Endothelial cell of umbilical vein (primary cell): ENCODE measurements around the gene KIF9. TPM values are rescaled to one million over a fixed set of nuclear protein-coding genes. Genes with fewer than 3 reads are reported as not detected.

ENCODE experiments used
- BruUV-seq: library from RNA; stranded (reverse); fragments of 400-500 nt; replicated peaks from 2 replicates; lab custom pipeline; 2021; lab: Mats Ljungman, UMichigan
- CTCF ChIA-PET: fragments of 300-600, 350-600 bp; sonication (Branson Sonifier 250); formaldehyde crosslinking; loops from one replicate; lab custom pipeline; 2021; ENCODE audit warnings: antibody characterized with exemption, inconsistent platforms; lab: Charles Lee
- POLR2A ChIA-PET: fragments of 300-600, 350-600 bp; sonication (Branson Sonifier 250); formaldehyde crosslinking; loops from one replicate; lab custom pipeline; 2021; ENCODE audit warnings: antibody characterized with exemption, inconsistent platforms; lab: Charles Lee
- DNase-seq: peaks from one replicate; pipeline ENCODE4 v3.0.0-alpha.2; 2011; ENCODE audit warnings: low read depth, low spot score
- FAIRE-seq: peaks from 2 replicates; lab custom pipeline; 2011; peaks lifted over from hg19 to GRCh38; lab: Jason Lieb, UNC
- H2AFZ ChIP-seq: 2 replicates; pipeline ENCODE4 v1.6.0; 2012; ENCODE audit warnings: low read depth, low read length, control low read depth, inconsistent platforms
- H3K27ac ChIP-seq: 2 replicates; pipeline ENCODE4 v1.5.1; 2011; ENCODE audit warnings: low read depth, mild to moderate bottlenecking, control low read depth, low read length, moderate library complexity; ENCODE audit not compliant: insufficient read depth
- H3K27me3 ChIP-seq, 2 experiments: 2 replicates each; pipeline versions ENCODE4 v1.6.0 to v1.6.1; 2011; ENCODE audit warnings: low read length in 2 of 2, mixed read lengths in 1 of 2; ENCODE audit not compliant: control insufficient read depth in 2 of 2, insufficient read depth in 2 of 2
- H3K36me3 ChIP-seq, 2 experiments: 2 replicates in 1 of 2; 3 replicates in 1 of 2; pipeline ENCODE4 v1.5.1; 2011; ENCODE audit warnings: low read length in 2 of 2, mild to moderate bottlenecking in 1 of 2, moderate library complexity in 1 of 2; ENCODE audit not compliant: control insufficient read depth in 2 of 2, insufficient read depth in 2 of 2; ENCODE audit errors: extremely low read depth in 1 of 2
- H3K4me1 ChIP-seq: 3 replicates; pipeline ENCODE4 v1.5.1; 2011; ENCODE audit warnings: mild to moderate bottlenecking, low read length; ENCODE audit not compliant: control insufficient read depth, insufficient read depth; ENCODE audit errors: extremely low read depth
- H3K4me2 ChIP-seq: 2 replicates; pipeline ENCODE4 v1.6.1; 2011; ENCODE audit warnings: low read length, control low read depth, mixed read lengths; ENCODE audit not compliant: insufficient read depth
- H3K4me3 ChIP-seq, 3 experiments: fragments of 200-600 bp in 1 of 3; sonication (generic), shearing (Covaris generic) in 1 of 3; replicated peaks in 1 of 3; 2 replicates each; pipeline ENCODE4 v1.5.1; 2011 to 2016; ENCODE audit warnings: control low read depth in 3 of 3, low read length in 3 of 3, mild to moderate bottlenecking in 2 of 3, inconsistent platforms in 1 of 3, low read depth in 1 of 3, moderate library complexity in 1 of 3; ENCODE audit not compliant: insufficient read depth in 1 of 3
- H3K79me2 ChIP-seq: 2 replicates; pipeline ENCODE4 v1.6.0; 2012; ENCODE audit warnings: low read length, inconsistent platforms; ENCODE audit not compliant: control insufficient read depth, insufficient read depth
- H3K9ac ChIP-seq: replicated peaks from 2 replicates; pipeline ENCODE3; 2011; ENCODE audit warnings: low read length, control low read depth; ENCODE audit not compliant: insufficient read depth; ENCODE audit errors: extremely low read depth
- H3K9me1 ChIP-seq: replicated peaks from 3 replicates; pipeline ENCODE4 v1.6.0; 2011; ENCODE audit warnings: mild to moderate bottlenecking, low read length; ENCODE audit not compliant: control insufficient read depth, insufficient read depth; ENCODE audit errors: extremely low read depth
- H3K9me3 ChIP-seq: replicated peaks from 2 replicates; pipeline ENCODE4 v1.5.1; 2012; ENCODE audit warnings: low read length, inconsistent platforms; ENCODE audit not compliant: control insufficient read depth, insufficient read depth
- H4K20me1 ChIP-seq: replicated peaks from 2 replicates; pipeline ENCODE3; 2011; ENCODE audit warnings: mild to moderate bottlenecking, low read length; ENCODE audit not compliant: control insufficient read depth, insufficient read depth; ENCODE audit errors: extremely low read depth
- EZH2 ChIP-seq: IDR thresholded peaks from 2 replicates; pipeline ENCODE4 v1.6.1; 2012; ENCODE audit warnings: borderline replicate concordance, low read depth, mild to moderate bottlenecking, moderate library complexity, low read length, inconsistent platforms; ENCODE audit not compliant: severe bottlenecking
- FOS ChIP-seq: IDR thresholded peaks from 2 replicates; pipeline ENCODE4 v1.6.1; 2011; ENCODE audit warnings: mild to moderate bottlenecking, low read length, moderate library complexity, borderline replicate concordance; ENCODE audit not compliant: insufficient read depth
- GATA2 ChIP-seq: IDR thresholded peaks from 2 replicates; pipeline ENCODE4 v1.7.0; 2011; ENCODE audit warnings: low read depth, mild to moderate bottlenecking, moderate library complexity, mixed read lengths, low read length; ENCODE audit not compliant: insufficient read length, insufficient read depth
- JUN ChIP-seq: IDR thresholded peaks from 2 replicates; pipeline ENCODE4 v1.6.1; 2011; ENCODE audit warnings: borderline replicate concordance, low read depth; ENCODE audit not compliant: insufficient read length, insufficient read depth
- MYC ChIP-seq: IDR thresholded peaks from one replicate; pipeline ENCODE4 v1.6.1; 2011; ENCODE audit warnings: mild to moderate bottlenecking, low read depth, low read length
- POLR2A ChIP-seq: IDR thresholded peaks from 2 replicates; pipeline ENCODE4 v1.6.1; 2012; ENCODE audit warnings: low read depth, mild to moderate bottlenecking, control low read depth, low read length
- POLR2AphosphoS5 ChIP-seq: IDR thresholded peaks from 2 replicates; pipeline ENCODE4 v1.6.1; 2012; ENCODE audit warnings: low read depth, mild to moderate bottlenecking, control low read depth, low read length, moderate library complexity; ENCODE audit not compliant: insufficient read depth
- dilution Hi-C: fragments of 300-500 bp; cut with MboI; formaldehyde crosslinking; loops from one replicate; pipeline ENCODE4 v1.15.0; 2019; ENCODE audit warnings: low sequenced_read_pairs; ENCODE audit not compliant: extremely low pct_ligation_motif_present
- intact Hi-C: fragments of 100-400 bp; cut with micrococcal nuclease; formaldehyde crosslinking; loops from one replicate; pipeline ENCODE4 v1.10.0; 2022
- polyA plus RNA-seq, 4 experiments: library from polyadenylated mRNA; depleted of rRNA in 3 of 4; stranded (reverse) in 3 of 4; unstranded in 1 of 4; fragments of >200 nt; gene quantifications; 2 replicates each; pipeline versions ENCODE4 v1.2.1 to v1.2.3, GENCODE V29; 2011 to 2012; ENCODE audit warnings: missing spikeins in 1 of 4
- total RNA-seq: library from RNA; stranded (reverse); gene quantifications from 2 replicates; pipeline ENCODE4 v1.2.3, GENCODE V29; 2021
- TF ChIP-seq, protein P1 (sequence below), 2 donors: IDR thresholded peaks; 1 replicate in 1 of 2; 2 replicates in 1 of 2; pipeline ENCODE4 v1.5.1; 2011; ENCODE audit warnings: low read length in 2 of 2, mild to moderate bottlenecking in 2 of 2, moderate library complexity in 2 of 2, control low read depth in 1 of 2, inconsistent platforms in 1 of 2, low read depth in 1 of 2; ENCODE audit not compliant: insufficient read depth in 1 of 2; ENCODE audit errors: extremely low read depth in 1 of 2
- TF ChIP-seq, protein P2 (sequence below): IDR thresholded peaks from 2 replicates; pipeline ENCODE4 v1.6.1; 2011; ENCODE audit not compliant: insufficient read depth, insufficient read length

The KIF9 gene
- total and polyA plus RNA-seq, 2 donors (not counting 3 experiments of a cell fraction or from before 2014, with no cell fraction given) = 20.5 to 22.4 TPM

GRCh38 chr3:47319956-47320355 is 37.4 kb upstream of the KIF9 start:
- FAIRE-seq (no peak), DNase-seq (no peak)
- Histone ChIP-seq H3K4me2 (no peak overlapping the region), H2AFZ (no peak overlapping the region), H3K27me3 (no peaks in the 10 kb centered on the region), H4K20me1 (no peaks in the 10 kb centered on the region), H3K9me1 (no peaks in the 10 kb centered on the region), H3K9ac (no peak overlapping the region), H3K27ac (no peak overlapping the region), H3K36me3 (peaks cover 0 to 9% of the 10 kb centered on the region in 2 experiments), H3K4me1 (peaks cover 6% of the 10 kb centered on the region), H3K79me2 (peaks cover 4% of the 10 kb centered on the region), H3K4me3 (no peak overlapping the region), H3K9me3 (no peaks in the 10 kb centered on the region)
- TF ChIP-seq JUN (no peak), EZH2 (no peak), MYC (no peak), GATA2 (no peak), FOS (no peak), POLR2A (no peak), POLR2AphosphoS5 (no peak)
- TF ChIP-seq, protein P1, sequence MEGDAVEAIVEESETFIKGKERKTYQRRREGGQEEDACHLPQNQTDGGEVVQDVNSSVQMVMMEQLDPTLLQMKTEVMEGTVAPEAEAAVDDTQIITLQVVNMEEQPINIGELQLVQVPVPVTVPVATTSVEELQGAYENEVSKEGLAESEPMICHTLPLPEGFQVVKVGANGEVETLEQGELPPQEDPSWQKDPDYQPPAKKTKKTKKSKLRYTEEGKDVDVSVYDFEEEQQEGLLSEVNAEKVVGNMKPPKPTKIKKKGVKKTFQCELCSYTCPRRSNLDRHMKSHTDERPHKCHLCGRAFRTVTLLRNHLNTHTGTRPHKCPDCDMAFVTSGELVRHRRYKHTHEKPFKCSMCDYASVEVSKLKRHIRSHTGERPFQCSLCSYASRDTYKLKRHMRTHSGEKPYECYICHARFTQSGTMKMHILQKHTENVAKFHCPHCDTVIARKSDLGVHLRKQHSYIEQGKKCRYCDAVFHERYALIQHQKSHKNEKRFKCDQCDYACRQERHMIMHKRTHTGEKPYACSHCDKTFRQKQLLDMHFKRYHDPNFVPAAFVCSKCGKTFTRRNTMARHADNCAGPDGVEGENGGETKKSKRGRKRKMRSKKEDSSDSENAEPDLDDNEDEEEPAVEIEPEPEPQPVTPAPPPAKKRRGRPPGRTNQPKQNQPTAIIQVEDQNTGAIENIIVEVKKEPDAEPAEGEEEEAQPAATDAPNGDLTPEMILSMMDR (IDR thresholded peaks at IDR 0.05; ENCODE audit: extremely low read depth in 1 of 2, insufficient read depth in 1 of 2, low read depth in 1 of 2, low read length in 2 of 2) = no peak
- TF ChIP-seq, protein P2, sequence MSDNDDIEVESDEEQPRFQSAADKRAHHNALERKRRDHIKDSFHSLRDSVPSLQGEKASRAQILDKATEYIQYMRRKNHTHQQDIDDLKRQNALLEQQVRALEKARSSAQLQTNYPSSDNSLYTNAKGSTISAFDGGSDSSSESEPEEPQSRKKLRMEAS = no peak
- CTCF ChIA-PET = interaction anchor here (1.4 to 1.5 kb wide), 2 partner anchors 14 to 16 kb away, joined by 4 to 7 read pairs; no protein-coding TSS in a partner anchor
- POLR2A ChIA-PET = no interaction called here
- intact Hi-C loops (loop anchor here (5.0 to 10.0 kb wide), 3 partner anchors 203 to 613 kb away; no protein-coding TSS in a partner anchor), dilution Hi-C loops (no loop called here)
- no TSS peak for BruUV-seq
